IPS DF 4.7 (cell line): Measurements from ENCODE around the gene OR2T33.
"Not testable (repeated sequence)": the region's sequence is repeated elsewhere in the genome, so short reads cannot be mapped to it uniquely, and the experiment has no call there.

Source experiments
- DNase-seq: peaks from one replicate; pipeline ENCODE4 v3.0.0-alpha.2; 2013; ENCODE audit warnings: low spot score; ENCODE audit errors: extremely low read depth

Gene OR2T33

GRCh38 chr1:248277876-248278275, at the start of gene OR2T33:
Gene OR2T33 (minus strand): TSS chr1:248277976. CDS start chr1:248273814, 4,162 bp downstream.
- no peak for DNase-seq

GRCh38 chr1:248324468-248324867, 46.7 kb upstream of the OR2T33 start, which contains the start of gene OR2M7:
Gene OR2M7 (minus strand): TSS chr1:248324568. CDS start chr1:248324568, 0 bp downstream.
- no peak for DNase-seq

- no peak for DNase-seq
Observed at GRCh38 chr1:248316796-248317195, 39.0 kb upstream of the OR2T33 start.

GRCh38 chr1:248306740-248307139, 29.0 kb upstream of the OR2T33 start:
- DNase-seq, result not testable (repeated sequence)

- no peak for DNase-seq
Observed at GRCh38 chr1:248306103-248306502, 28.3 kb upstream of the OR2T33 start.

DNA sequence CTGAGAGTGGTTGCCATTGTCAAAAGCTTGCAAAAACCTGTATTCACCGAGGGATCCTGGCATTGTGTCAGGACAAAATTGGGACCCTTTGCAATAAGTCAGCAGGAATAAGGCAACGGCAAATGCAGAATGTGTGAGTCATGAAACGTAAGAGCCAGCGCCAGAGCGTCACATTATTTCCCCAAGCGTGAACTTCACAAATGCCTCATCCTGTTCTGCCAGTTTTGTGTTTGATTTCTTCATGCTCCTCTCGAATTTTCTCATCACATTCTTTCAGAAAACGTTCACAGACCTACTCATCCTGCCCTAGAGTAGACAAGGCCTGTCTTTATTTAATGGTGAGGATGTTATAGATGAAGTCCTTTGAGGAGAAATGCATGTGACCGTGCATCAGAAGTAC, 27.9 kb upstream of the OR2T33 start:
- DNase-seq, result not testable (repeated sequence)

GRCh38 chr1:248303324-248303723, 25.5 kb upstream of the OR2T33 start, which contains the start of gene OR2T12:
Gene OR2T12 (minus strand): TSS chr1:248303424. CDS start chr1:248295578, 7,846 bp downstream.
- no peak for DNase-seq

- no peak for DNase-seq
Observed at GRCh38 chr1:248288391-248288790, 10.6 kb upstream of the OR2T33 start.

GRCh38 chr1:248273225-248273624, 4.6 kb downstream of the OR2T33 start:
- DNase-seq, result not testable (repeated sequence)

GRCh38 chr1:248268178-248268577, 9.6 kb downstream of the OR2T33 start:
- no peak for DNase-seq

GRCh38 chr1:248259309-248259708, 18.5 kb downstream of the OR2T33 start:
- DNase-seq, result not testable (repeated sequence)

DNA sequence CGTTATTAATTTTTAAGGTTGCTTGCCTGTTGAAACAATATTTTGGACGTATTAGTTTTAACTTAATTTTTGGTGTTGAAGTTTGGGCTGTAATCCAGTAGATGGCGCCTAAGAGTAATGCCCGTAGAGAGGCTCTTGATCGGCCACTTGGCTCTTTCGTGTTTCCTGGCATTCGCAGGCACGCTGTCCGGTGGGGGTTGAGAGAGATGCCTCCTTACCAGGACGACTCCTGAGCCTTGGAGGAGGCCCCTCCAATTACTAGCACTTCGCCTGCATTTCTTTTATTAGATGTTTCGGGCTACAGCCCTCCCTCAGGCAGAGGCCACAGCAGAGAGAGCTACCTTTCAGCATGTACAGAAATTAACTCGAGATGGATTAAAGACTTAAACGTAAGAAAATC, 34.6 kb downstream of the OR2T33 start:
- DNase-seq, result peak; percentile 3

- DNase-seq, result no peak
Observed at GRCh38 chr1:248239478-248239877, 38.3 kb downstream of the OR2T33 start.

- DNase-seq, result no peak
Observed at GRCh38 chr1:248231117-248231516, 46.7 kb downstream of the OR2T33 start, which contains the start of gene OR2M4. Gene OR2M4 (plus strand): TSS chr1:248231417. CDS start chr1:248238929, 7,512 bp downstream.

GRCh38 chr1:248229360-248229908, 48.3 kb downstream of the OR2T33 start:
- no peak for DNase-seq

DNA sequence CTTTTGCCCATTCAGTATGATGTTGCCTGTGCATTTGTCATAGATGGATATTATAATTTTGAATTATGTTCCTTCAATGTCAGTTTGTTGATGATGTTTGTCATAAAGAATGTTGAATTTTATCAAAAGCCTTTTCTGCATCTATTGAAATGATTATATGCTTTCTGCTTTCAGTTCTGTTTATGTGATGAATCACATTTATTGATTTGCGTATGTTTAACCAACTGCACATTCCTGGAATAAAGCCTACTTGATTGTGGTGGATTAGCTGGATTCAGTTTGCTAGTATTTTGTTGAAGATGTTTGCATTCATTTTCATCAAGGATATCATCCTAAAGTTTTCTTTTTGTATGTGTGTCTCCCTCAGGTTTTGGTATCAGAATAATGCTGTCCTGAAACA, 52.2 kb downstream of the OR2T33 start:
- DNase-seq, result no peak
